Lower leg skin (tissue), 4 donors: ENCODE results near the gene CSF2RB. TPM values are rescaled to one million over a fixed set of nuclear protein-coding genes. Genes with fewer than 3 reads are reported as not detected.

Source experiments
- DNase-seq, 2 donors: peaks; one replicate each; pipeline ENCODE4 v3.0.0-alpha.2; 2019; ENCODE audit warnings: low spot score in 2 of 2
- H3K4me3 ChIP-seq: fragments of 200-600 bp; sonication (generic); 2 replicates; pipeline ENCODE4 v1.5.1; 2017; ENCODE audit warnings: mild to moderate bottlenecking, low read depth; ENCODE audit not compliant: poor library complexity, severe bottlenecking
- CTCF ChIP-seq, 3 donors: fragments of 450-650 bp; IDR thresholded peaks; one replicate each; pipeline ENCODE4 v1.5.1; 2016; ENCODE audit warnings: antibody characterized with exemption in 3 of 3, mild to moderate bottlenecking in 3 of 3, moderate library complexity in 2 of 3
- POLR2A ChIP-seq, 2 donors: fragments of 450-650 bp; IDR thresholded peaks; one replicate each; pipeline ENCODE4 v1.6.1; 2016 to 2017; ENCODE audit warnings: antibody characterized with exemption in 2 of 2, mild to moderate bottlenecking in 1 of 2, moderate library complexity in 1 of 2
- WGBS, 2 donors: methylation state at CpG; one replicate each; pipeline ENCODE4 v1.1.5; 2018; 5-methylcytosine and 5-hydroxymethylcytosine counted together
- intact Hi-C: fragments of 100-400 bp; cut with DNase I; formaldehyde crosslinking; loops from one replicate; pipeline ENCODE4 v1.15.0; 2023; ENCODE audit warnings: low total_unique reads
- total RNA-seq, 4 donors: library from RNA; depleted of rRNA; stranded (reverse); fragments of >200 nt; gene quantifications; one replicate each; pipeline ENCODE4 v1.1.0, GENCODE V29; 2016

Gene CSF2RB
- total RNA-seq, 4 donors from 2014 or later: 3.2 to 10.7 (median 5.5) TPM

- intact Hi-C loops: no loop called here
- DNase-seq: no peak
- WGBS, 2 donors: 58 to 61% methylated on average over 5 of the region's 5 CpGs
- no peak overlapping the region for H3K4me3 ChIP-seq
- TF ChIP-seq CTCF (IDR thresholded peaks at IDR 0.05): no peak
- no peak for TF ChIP-seq POLR2A (IDR thresholded peaks at IDR 0.05)
These were observed 29.1 kb downstream of the CSF2RB start for GRCh38 chr22:36942556-36942955.

GRCh38 chr22:36946421-36947158, 33.2 kb downstream of the CSF2RB start:
- intact Hi-C loops: no loop called here
- DNase-seq: no peak
- no peak for TF ChIP-seq CTCF (IDR thresholded peaks at IDR 0.05)
- no peak for TF ChIP-seq POLR2A (IDR thresholded peaks at IDR 0.05)
- 46 to 76% methylated on average over 4 of the region's 4 CpGs for WGBS, 2 donors
- H3K4me3 ChIP-seq: no peak overlapping the region

- peak in 1 of 2 donors; percentile 13 for DNase-seq
- 68 to 75% methylated on average over 9 of the region's 9 CpGs for WGBS, 2 donors
- no peak overlapping the region for H3K4me3 ChIP-seq
- intact Hi-C loops: no loop called here
- TF ChIP-seq CTCF (IDR thresholded peaks at IDR 0.05) (no peak), POLR2A (IDR thresholded peaks at IDR 0.05) (no peak)
These were observed 35.1 kb downstream of the CSF2RB start for GRCh38 chr22:36948273-36949225.

GRCh38 chr22:36950797-36951590, 37.6 kb downstream of the CSF2RB start:
- 85 to 88% methylated on average over 17 of the region's 17 CpGs for WGBS, 2 donors
- TF ChIP-seq POLR2A (IDR thresholded peaks at IDR 0.05) (no peak), CTCF (IDR thresholded peaks at IDR 0.05) (no peak)

GRCh38 chr22:36951746-36952145, 38.3 kb downstream of the CSF2RB start:
- DNase-seq: no peak
- 93% methylated on average over 7 of the region's 7 CpGs for WGBS, 2 donors
- no peak overlapping the region for H3K4me3 ChIP-seq
- intact Hi-C loops: no loop called here
- TF ChIP-seq POLR2A (IDR thresholded peaks at IDR 0.05): no peak
- no peak for TF ChIP-seq CTCF (IDR thresholded peaks at IDR 0.05)

More at GRCh38 chr22:36950797-36951590, 37.6 kb downstream of the CSF2RB start:
- H3K4me3 ChIP-seq: no peak overlapping the region
- DNase-seq: no peak
- intact Hi-C loops: no loop called here
